Amniotic epithelial cell (primary cell): ENCODE data around the gene ADNP2.

Experiments used
- DNase-seq: peaks from one replicate; pipeline ENCODE4 v3.0.0-alpha.2; 2010; ENCODE audit warnings: low read depth

ADNP2 gene

GRCh38 chr18:80107426-80107825, 1.6 kb upstream of the ADNP2 start:
- no peak for DNase-seq

GRCh38 chr18:80108121-80108536, 933 bp upstream of the ADNP2 start:
- DNase-seq: no peak

GRCh38 chr18:80109676-80110078, 615 bp downstream of the ADNP2 start:
- peak; percentile 43 for DNase-seq

GRCh38 chr18:80112624-80113248, 3.7 kb downstream of the ADNP2 start:
- peak; percentile 37 for DNase-seq

GRCh38 chr18:80115035-80115434, 6.0 kb downstream of the ADNP2 start:
- peak; percentile 40 for DNase-seq

GRCh38 chr18:80119111-80119510, 10.0 kb downstream of the ADNP2 start:
- DNase-seq: no peak

GRCh38 chr18:80120932-80121331, 11.9 kb downstream of the ADNP2 start:
- DNase-seq: no peak

- no peak for DNase-seq
Measured at GRCh38 chr18:80124131-80124530, 15.1 kb downstream of the ADNP2 start.

GRCh38 chr18:80126797-80127196, 17.7 kb downstream of the ADNP2 start:
- no peak for DNase-seq

- no peak for DNase-seq
Measured at GRCh38 chr18:80127635-80128034, 18.6 kb downstream of the ADNP2 start.

- DNase-seq: no peak
Measured at GRCh38 chr18:80129672-80130367, 20.8 kb downstream of the ADNP2 start.

- DNase-seq: no peak
Measured at GRCh38 chr18:80130555-80130954, 21.5 kb downstream of the ADNP2 start.

- DNase-seq: no peak
Measured at GRCh38 chr18:80132180-80132812, 23.2 kb downstream of the ADNP2 start.

- no peak for DNase-seq
Measured at GRCh38 chr18:80133124-80133523, 24.1 kb downstream of the ADNP2 start.

GRCh38 chr18:80135136-80135535, 26.1 kb downstream of the ADNP2 start:
- DNase-seq: no peak

GRCh38 chr18:80136679-80137078, 27.6 kb downstream of the ADNP2 start:
- DNase-seq: no peak

- DNase-seq: no peak
Measured at GRCh38 chr18:80137137-80137536, 28.1 kb downstream of the ADNP2 start.

GRCh38 chr18:80137976-80138375, 28.9 kb downstream of the ADNP2 start:
- no peak for DNase-seq

GRCh38 chr18:80140455-80140985, 31.5 kb downstream of the ADNP2 start:
- no peak for DNase-seq

GRCh38 chr18:80143881-80144280, 34.8 kb downstream of the ADNP2 start:
- DNase-seq: peak; percentile 61

- peak; percentile 10 for DNase-seq
Measured at GRCh38 chr18:80145196-80145804, 36.2 kb downstream of the ADNP2 start.

- DNase-seq: no peak
Measured at GRCh38 chr18:80147037-80147417, 38.0 kb downstream of the ADNP2 start.
